DND-41 (cell line): Measurements from ENCODE around the gene APLF.

Experiments
- CTCF ChIP-seq: IDR thresholded peaks from 2 replicates; pipeline ENCODE4 v1.5.1; 2012; ENCODE audit warnings: borderline replicate concordance, low read length, moderate library complexity, mild to moderate bottlenecking; ENCODE audit not compliant: poor library complexity, severe bottlenecking; ENCODE audit errors: extremely low read depth
- EZH2 ChIP-seq: IDR thresholded peaks from 3 replicates; pipeline ENCODE4 v1.6.1; 2012; ENCODE audit warnings: borderline replicate concordance, low read depth, mild to moderate bottlenecking, moderate library complexity, low read length, inconsistent platforms; ENCODE audit not compliant: severe bottlenecking

- TF ChIP-seq CTCF (no peak), EZH2 (no peak)
Measured at GRCh38 chr2:68512966-68513365, 45.6 kb downstream of the APLF start.
